Lung microvascular endothelial cell (primary cell): Measurements from ENCODE around the gene USP37. TPM values are rescaled to one million over a fixed set of nuclear protein-coding genes. Genes with fewer than 3 reads are reported as not detected.

Source experiments
- DNase-seq, 2 donors: peaks; one replicate each; pipeline versions ENCODE4 v3.0.0 to v3.0.0-alpha.2; 2010; ENCODE audit warnings: low read depth in 2 of 2
- total RNA-seq: library from RNA; depleted of rRNA; stranded (reverse); fragments of >200 nt; gene quantifications from 2 replicates; pipeline ENCODE4 v1.2.1, GENCODE V29; 2014

USP37 gene
- total RNA-seq, 1 donor from 2014 or later, result 8.9 TPM

GRCh38 chr2:218476676-218477075 lies 91.5 kb downstream of the USP37 start:
- peak in 1 of 2 donors; percentile 20 for DNase-seq

DNA sequence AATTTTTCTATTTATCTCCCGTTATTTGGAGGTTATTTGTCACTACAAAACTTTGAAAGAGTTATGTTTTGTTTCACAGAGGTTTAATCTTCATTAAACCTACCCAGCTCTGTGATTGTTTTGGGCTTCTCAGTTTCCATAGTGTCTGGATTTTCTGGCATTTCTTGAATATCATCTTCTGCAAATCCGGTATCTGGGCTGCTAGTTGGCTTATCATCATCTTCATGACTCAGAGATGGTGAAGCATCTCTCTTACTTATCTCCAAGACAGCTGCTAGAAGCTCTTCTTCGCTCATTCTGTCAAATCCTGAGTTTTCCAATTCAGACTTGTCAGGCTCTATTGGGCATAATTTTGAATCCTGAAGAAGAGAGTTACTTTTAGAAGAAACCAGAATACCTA lies 93.6 kb downstream of the USP37 start:
- DNase-seq, result no peak

DNA sequence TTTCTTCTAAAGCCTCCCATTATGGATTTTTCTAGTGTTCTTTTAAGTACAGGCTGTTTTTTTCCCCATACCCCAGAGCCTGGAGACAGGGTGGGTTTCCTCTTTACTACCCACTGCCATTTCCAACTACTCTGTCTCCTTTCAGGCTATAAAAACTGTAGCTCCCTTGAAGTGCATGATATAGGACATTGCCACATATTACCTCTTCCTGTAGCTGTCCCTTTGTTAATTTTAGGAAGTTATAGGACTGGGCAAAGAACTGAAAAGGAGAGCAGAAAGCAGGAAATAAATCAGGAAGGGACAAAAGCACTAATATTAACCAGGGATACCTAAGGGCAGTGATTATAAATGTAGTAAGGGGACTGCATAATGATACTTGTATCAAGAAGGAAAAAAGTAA lies 95.2 kb downstream of the USP37 start:
- peak in 1 of 2 donors; percentile 4 for DNase-seq

DNA sequence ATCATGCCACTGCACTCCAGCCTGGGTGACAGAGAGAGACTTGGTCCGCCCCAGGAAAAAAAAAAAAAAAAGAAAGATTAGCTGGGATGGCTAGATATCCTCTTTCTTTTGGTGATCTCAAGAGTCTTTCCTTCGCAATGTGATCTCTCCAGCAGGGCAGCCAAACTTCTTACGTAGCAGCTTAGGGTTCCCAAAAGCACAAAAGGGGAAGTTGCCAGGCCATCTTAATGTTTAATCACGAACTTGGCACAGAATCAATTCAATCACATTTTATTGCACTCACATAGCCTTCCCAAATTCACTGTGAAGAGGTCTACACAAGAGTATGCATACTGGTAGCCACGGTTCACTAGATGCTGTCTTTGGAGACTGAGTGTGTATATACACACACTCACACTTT lies 96.2 kb downstream of the USP37 start:
- DNase-seq, result no peak

GRCh38 chr2:218471036-218471435 lies 97.1 kb downstream of the USP37 start:
- DNase-seq, result no peak

DNA sequence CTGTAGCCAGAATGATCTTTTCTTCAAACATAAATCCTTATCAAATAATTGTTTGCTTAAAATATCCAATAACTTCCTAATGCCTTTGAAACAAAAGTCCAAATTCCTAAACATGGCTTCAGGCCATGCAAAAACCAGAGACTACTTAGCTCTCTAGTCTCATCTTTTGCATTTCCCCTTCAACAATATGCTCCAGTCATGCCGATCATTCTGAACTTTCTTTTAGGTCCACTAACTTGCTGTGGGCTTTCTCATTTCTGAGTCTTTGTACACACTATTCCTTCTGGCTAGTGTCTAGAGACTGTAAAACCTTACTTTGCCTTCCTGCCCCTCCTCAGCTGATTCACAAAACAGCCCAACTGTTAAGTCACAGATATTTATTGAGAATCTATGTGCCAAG lies 97.7 kb downstream of the USP37 start:
- DNase-seq, result no peak

- DNase-seq, result peak; percentile 35 to 55
These were observed 102.0 kb downstream of the USP37 start for GRCh38 chr2:218465987-218466633.

DNA sequence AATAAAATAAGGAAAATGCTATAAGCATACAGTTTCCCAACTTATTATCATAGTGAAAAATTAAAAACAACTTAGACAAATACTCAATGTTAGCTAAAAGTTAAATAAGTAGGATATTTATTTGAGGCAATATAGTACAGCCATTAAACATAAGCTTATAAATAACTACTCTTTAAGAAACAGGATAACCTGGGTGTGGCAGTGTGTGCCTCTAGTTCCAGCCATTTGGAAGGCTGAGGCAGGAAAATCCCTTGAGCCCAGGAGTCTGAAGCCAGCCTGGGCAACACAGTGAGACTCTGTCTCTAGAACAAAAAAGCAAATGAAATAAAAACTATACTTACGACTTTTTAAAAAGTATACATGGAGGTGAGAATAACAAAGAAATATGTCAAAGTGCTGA lies 109.6 kb downstream of the USP37 start:
- DNase-seq, result no peak

DNA sequence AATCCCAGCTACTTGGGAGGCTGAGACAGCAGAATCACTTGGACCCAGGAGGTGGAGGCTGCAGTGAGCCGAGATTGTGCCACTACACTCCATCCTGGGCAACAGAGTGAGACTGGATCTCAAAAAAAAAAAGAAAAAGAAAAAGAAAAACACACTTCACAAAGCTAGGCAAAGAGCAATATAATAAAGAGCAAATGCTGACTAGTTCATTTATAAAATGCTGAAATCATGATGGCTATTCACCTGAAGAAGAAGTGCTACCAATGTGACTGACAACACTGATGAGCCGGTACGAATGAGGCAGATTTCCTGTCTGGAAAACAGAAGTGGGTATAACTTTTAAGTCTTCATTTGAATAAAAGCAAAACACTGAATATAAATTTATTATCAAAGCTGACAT lies 111.3 kb downstream of the USP37 start:
- no peak for DNase-seq

DNA sequence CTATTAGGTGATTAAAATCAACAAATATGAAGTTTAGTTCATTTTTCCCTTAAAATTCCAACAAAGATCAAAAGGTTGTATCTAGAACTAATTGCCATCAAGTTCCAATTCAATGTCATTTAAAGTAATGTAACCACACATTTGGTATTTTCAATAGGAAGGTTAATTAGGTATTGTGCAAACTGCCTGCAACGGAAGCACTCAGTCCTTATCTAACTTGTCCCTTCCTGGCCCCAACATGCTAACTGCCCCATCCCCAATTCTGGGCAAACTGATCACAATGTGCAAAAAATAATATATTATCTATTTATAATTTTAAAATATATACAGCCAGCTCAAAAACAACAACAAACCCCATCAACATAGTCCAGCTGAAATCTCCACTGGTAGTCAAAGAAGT lies 116.1 kb downstream of the USP37 start:
- no peak for DNase-seq

DNA sequence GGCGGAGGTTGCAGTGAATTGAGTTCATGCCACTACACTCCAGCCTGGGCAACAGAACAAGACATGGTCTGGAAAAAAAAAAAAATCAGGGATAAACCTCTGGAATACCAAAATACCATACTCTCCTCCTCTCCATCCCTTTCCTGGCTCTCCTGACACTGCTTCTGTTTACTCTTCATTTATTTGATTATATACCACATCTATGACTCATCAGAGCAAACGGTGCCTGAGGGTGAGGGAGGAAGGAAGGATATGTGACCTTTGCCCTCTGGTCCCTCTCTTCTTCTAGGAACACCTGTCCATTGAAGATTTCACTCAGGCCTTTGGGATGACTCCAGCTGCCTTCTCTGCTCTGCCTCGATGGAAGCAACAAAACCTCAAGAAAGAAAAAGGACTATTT lies 119.2 kb downstream of the USP37 start:
- DNase-seq, result peak; percentile 41 to 56

- DNase-seq, result no peak
These were observed 121.1 kb downstream of the USP37 start for GRCh38 chr2:218447072-218447471.

DNA sequence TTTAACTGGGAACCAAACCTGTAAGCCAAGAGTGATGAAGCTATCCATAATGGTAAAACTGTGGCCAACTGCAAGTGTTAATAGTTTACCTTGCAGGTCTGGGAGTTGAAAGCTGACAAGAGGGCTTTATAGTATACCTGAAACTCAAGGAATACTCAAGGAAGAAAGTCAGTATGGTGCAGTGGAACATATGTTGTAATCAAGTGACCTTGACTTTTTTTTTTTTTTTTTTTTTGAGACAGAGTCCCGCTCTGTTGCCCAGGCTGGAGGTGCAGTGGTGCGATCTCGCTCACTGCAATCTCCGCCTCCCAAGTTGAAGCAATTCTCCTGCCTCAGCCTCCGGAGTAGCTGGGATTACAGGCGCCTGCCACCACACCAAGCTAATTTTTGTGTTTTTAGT lies 121.6 kb downstream of the USP37 start:
- DNase-seq, result no peak

- no peak for DNase-seq
These were observed 122.5 kb downstream of the USP37 start for GRCh38 chr2:218445602-218446001.

- DNase-seq, result no peak
These were observed 123.3 kb downstream of the USP37 start for GRCh38 chr2:218444692-218445357.

DNA sequence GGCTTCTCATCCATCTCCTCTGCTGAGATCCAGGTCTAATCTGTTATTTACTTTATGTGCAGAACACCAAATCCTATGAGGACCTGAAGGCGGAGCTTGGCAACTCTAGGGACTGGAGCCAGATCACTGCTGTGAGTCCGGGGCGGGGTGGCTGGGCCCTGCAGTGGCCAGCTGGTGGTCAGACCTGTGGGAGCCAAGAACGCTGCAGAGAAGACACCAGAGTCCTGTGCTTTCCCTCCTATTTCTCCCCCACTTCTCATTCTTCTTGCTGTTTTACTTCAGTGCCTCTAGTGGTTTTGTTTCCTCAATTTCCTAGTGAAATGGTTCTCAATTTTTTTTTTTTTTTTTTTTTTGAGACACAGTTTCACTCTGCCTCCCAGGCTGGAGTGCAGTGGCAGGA lies 129.6 kb downstream of the USP37 start:
- DNase-seq, result no peak

DNA sequence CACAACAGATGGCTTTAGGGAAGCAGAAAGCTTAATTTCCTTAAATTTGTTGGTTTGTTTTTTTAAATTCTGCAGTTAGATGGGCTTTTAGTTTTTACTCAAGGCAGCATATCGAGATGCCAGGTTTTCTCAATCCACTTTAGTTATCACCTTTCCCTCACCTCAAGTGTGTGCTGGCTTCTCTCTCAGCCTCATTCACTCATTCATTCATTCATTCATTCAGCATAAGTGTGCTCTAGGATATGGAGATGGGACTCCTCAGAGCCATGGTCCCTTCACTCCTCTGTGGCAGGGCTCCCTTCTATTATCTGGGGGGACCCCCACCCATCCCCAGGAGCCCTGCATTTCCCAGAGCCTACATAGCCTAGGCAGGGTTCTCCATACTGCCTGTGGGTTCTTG lies 130.2 kb downstream of the USP37 start:
- DNase-seq, result no peak

- no peak for DNase-seq
These were observed 131.2 kb downstream of the USP37 start for GRCh38 chr2:218436992-218437391.

- DNase-seq, result no peak
These were observed 132.9 kb downstream of the USP37 start for GRCh38 chr2:218435003-218435982.

DNA sequence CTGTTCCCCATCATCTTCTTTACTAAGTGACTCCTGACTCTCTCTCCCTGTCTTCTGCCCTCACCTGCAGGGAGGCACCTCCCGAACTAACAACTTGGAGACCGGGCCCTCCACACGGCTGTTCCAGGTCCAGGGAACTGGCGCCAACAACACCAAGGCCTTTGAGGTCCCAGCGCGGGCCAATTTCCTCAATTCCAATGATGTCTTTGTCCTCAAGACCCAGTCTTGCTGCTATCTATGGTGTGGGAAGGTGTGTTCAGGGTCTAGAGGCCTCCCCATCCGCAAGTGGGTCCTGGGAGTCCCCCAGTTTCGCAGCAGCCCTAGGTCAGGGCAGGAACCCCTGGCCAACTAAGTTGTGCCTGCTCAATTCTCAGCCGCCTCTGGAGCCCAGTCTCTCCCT lies 133.7 kb downstream of the USP37 start:
- no peak for DNase-seq

DNA sequence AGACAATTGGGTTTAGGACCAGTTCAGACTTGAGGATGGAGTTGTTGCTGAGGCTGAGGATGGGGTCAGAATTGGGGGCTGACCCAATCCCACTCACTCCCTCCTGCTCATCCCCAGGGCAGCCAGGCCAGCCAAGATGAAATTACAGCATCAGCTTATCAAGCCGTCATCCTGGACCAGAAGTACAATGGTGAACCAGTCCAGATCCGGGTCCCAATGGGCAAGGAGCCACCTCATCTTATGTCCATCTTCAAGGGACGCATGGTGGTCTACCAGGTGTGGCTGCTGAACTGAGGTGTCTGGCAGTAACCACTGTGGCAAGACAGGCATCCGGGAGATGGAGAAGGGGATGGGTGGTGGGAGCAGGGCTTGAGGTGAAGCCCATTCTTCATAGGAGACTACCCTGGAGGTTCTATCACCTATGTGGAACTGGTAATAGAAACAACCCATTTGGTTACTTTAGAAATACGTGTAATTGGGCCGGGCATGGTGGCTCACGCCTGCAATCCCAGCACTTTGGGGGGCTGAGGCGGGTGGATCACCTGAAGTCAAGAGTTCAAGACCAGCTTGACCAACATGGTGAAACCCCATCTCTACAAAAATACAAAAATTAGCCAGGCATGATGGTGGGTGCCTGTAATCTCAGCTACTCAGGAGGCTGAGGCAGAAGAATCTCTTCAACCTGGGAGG lies 135.3 kb downstream of the USP37 start:
- no peak for DNase-seq

- no peak for DNase-seq
These were observed 136.3 kb downstream of the USP37 start for GRCh38 chr2:218431878-218432277.
